NT2/D1 (cell line): ENCODE data around the gene SRMS.

ENCODE experiments used
- SUZ12 ChIP-seq: IDR thresholded peaks from 2 replicates; pipeline ENCODE4 v1.6.1; 2011; ENCODE audit not compliant: insufficient read length, insufficient read depth; ENCODE audit errors: extremely low read depth
- YY1 ChIP-seq: IDR thresholded peaks from 2 replicates; pipeline ENCODE4 v1.6.1; 2011; ENCODE audit not compliant: insufficient read length, insufficient read depth
- ZNF274 ChIP-seq: IDR thresholded peaks from 2 replicates; pipeline ENCODE4 v1.6.1; 2011; ENCODE audit warnings: mild to moderate bottlenecking, low read depth, low read length

- TF ChIP-seq YY1 = no peak
- no peak for TF ChIP-seq ZNF274
- TF ChIP-seq SUZ12 = no peak
These were observed 38.4 kb downstream of the SRMS start for GRCh38 chr20:63509088-63509564.
